ENCODE results near the gene SKIC8.

Gene SKIC8

GRCh38 chr15:78290222-78290621 lies 9.2 kb downstream of the SKIC8 start:
- DNase-seq: no peak
- H2AFZ ChIP-seq (ENCODE audit: low read length): no peak overlapping the region
- H3K4me1 ChIP-seq (ENCODE audit: low read length): no peaks in the 10 kb centered on the region
- H3K4me3 ChIP-seq (ENCODE audit: low read length): no peak overlapping the region
- TF ChIP-seq EZH2 (optimal IDR thresholded peaks at IDR 0.05; ENCODE audit: low read depth, low read length): no peak
- TF ChIP-seq EZH2phosphoT487 (IDR thresholded peaks at IDR 0.05; ENCODE audit: low read length): no peak
- no peak for TF ChIP-seq CTCF (IDR thresholded peaks at IDR 0.05; ENCODE audit: low read length)
- no peaks in the 10 kb centered on the region for H3F3A ChIP-seq (ENCODE audit: insufficient read depth, low read length)
- no peaks in the 10 kb centered on the region for H4K20me1 ChIP-seq (ENCODE audit: insufficient read depth, low read length)
- H3K79me2 ChIP-seq (ENCODE audit: low read length): no peaks in the 10 kb centered on the region
- no peaks in the 10 kb centered on the region for H3K9me3 ChIP-seq (replicated peaks; ENCODE audit: insufficient read depth, low read length)
- H3K27me3 ChIP-seq (replicated peaks; ENCODE audit: insufficient read depth, low read length): no peaks in the 10 kb centered on the region
- H3K9ac ChIP-seq (ENCODE audit: low read length): no peak overlapping the region
- no peak overlapping the region for H3K4me2 ChIP-seq (ENCODE audit: low read depth, low read length)
- no peak overlapping the region for H3K27ac ChIP-seq (ENCODE audit: low read length)
- H3K36me3 ChIP-seq (replicated peaks; ENCODE audit: insufficient read depth, low read length): no peaks in the 10 kb centered on the region
- H3K9me2 ChIP-seq (replicated peaks; ENCODE audit: insufficient read depth, low read length): no peaks in the 10 kb centered on the region

GRCh38 chr15:78284758-78285157 lies 14.7 kb downstream of the SKIC8 start:
- Histone ChIP-seq H3K79me2 (ENCODE audit: low read length) (no peaks in the 10 kb centered on the region), H3K4me3 (ENCODE audit: low read length) (no peak overlapping the region), H3K4me2 (ENCODE audit: low read depth, low read length) (no peak overlapping the region), H3K4me1 (ENCODE audit: low read length) (no peaks in the 10 kb centered on the region), H3K36me3 (replicated peaks; ENCODE audit: insufficient read depth, low read length) (no peaks in the 10 kb centered on the region; the same call in 1 of the 2 replicates), H3K9me3 (replicated peaks; ENCODE audit: insufficient read depth, low read length) (no peaks in the 10 kb centered on the region), H3K27ac (ENCODE audit: low read length) (no peak overlapping the region), H4K20me1 (ENCODE audit: insufficient read depth, low read length) (no peaks in the 10 kb centered on the region), H2AFZ (ENCODE audit: low read length) (no peak overlapping the region), H3K9me2 (replicated peaks; ENCODE audit: insufficient read depth, low read length) (no peaks in the 10 kb centered on the region), H3K9ac (ENCODE audit: low read length) (no peak overlapping the region), H3F3A (ENCODE audit: insufficient read depth, low read length) (no peaks in the 10 kb centered on the region), H3K27me3 (replicated peaks; ENCODE audit: insufficient read depth, low read length) (no peaks in the 10 kb centered on the region)
- DNase-seq: no peak
- TF ChIP-seq EZH2 (optimal IDR thresholded peaks at IDR 0.05; ENCODE audit: low read depth, low read length) (no peak), CTCF (IDR thresholded peaks at IDR 0.05; ENCODE audit: low read length) (no peak), EZH2phosphoT487 (IDR thresholded peaks at IDR 0.05; ENCODE audit: low read length) (no peak)

GRCh38 chr15:78282324-78282723 lies 17.1 kb downstream of the SKIC8 start:
- Histone ChIP-seq H3K9me3 (replicated peaks; ENCODE audit: insufficient read depth, low read length) (no peaks in the 10 kb centered on the region), H3K4me1 (ENCODE audit: low read length) (no peaks in the 10 kb centered on the region), H3K36me3 (replicated peaks; ENCODE audit: insufficient read depth, low read length) (no peaks in the 10 kb centered on the region; the same call in 1 of the 2 replicates), H3K9ac (ENCODE audit: low read length) (no peak overlapping the region), H4K20me1 (ENCODE audit: insufficient read depth, low read length) (no peaks in the 10 kb centered on the region), H3K79me2 (ENCODE audit: low read length) (no peaks in the 10 kb centered on the region), H3K4me3 (ENCODE audit: low read length) (no peak overlapping the region), H3F3A (ENCODE audit: insufficient read depth, low read length) (no peaks in the 10 kb centered on the region), H3K27me3 (replicated peaks; ENCODE audit: insufficient read depth, low read length) (no peaks in the 10 kb centered on the region), H3K4me2 (ENCODE audit: low read depth, low read length) (no peak overlapping the region), H3K9me2 (replicated peaks; ENCODE audit: insufficient read depth, low read length) (no peaks in the 10 kb centered on the region), H2AFZ (ENCODE audit: low read length) (no peak overlapping the region), H3K27ac (ENCODE audit: low read length) (no peak overlapping the region)
- TF ChIP-seq EZH2 (optimal IDR thresholded peaks at IDR 0.05; ENCODE audit: low read depth, low read length) (no peak), CTCF (IDR thresholded peaks at IDR 0.05; ENCODE audit: low read length) (no peak), EZH2phosphoT487 (IDR thresholded peaks at IDR 0.05; ENCODE audit: low read length) (no peak)
- DNase-seq: no peak

Measured in MM.1S (cell line).